Neural progenitor cell (in vitro differentiated cells): ENCODE results near the gene LMBR1L.

Experiments used
- EZH2 ChIP-seq: fragments of 200-600 bp; sonication (generic); IDR thresholded peaks from 2 replicates; pipeline ENCODE4 v1.6.1; 2017; ENCODE audit warnings: antibody characterized with exemption, mild to moderate bottlenecking, moderate library complexity
- EZH2phosphoT487 ChIP-seq: fragments of 200-600 bp; sonication (generic); IDR thresholded peaks from 2 replicates; pipeline ENCODE4 v1.6.1; 2017; ENCODE audit warnings: antibody characterized with exemption
- TF ChIP-seq, protein P1 (sequence below): fragments of 200-600 bp; sonication (generic); IDR thresholded peaks from 2 replicates; pipeline ENCODE4 v1.5.1; 2017; ENCODE audit warnings: antibody characterized with exemption, mild to moderate bottlenecking

DNA sequence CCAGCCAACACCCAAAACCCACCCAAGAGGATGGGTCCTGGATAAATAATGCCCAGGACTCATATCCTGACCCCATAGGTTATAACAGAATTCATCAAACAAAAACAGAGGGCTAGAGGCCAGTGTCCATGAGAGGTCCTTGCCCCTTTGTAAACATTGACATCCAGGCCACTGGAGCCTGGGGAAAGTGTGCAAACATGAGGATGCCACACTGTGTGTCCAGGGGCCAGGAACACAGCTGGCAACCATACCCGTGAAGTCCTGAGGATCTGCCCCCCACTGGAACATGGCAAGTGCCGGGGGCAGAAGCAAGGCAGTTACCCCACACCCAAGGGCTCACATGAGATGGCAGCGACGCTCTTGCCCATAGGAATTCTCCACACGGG is 45.9 kb downstream of the LMBR1L start:
- TF ChIP-seq, protein P1, sequence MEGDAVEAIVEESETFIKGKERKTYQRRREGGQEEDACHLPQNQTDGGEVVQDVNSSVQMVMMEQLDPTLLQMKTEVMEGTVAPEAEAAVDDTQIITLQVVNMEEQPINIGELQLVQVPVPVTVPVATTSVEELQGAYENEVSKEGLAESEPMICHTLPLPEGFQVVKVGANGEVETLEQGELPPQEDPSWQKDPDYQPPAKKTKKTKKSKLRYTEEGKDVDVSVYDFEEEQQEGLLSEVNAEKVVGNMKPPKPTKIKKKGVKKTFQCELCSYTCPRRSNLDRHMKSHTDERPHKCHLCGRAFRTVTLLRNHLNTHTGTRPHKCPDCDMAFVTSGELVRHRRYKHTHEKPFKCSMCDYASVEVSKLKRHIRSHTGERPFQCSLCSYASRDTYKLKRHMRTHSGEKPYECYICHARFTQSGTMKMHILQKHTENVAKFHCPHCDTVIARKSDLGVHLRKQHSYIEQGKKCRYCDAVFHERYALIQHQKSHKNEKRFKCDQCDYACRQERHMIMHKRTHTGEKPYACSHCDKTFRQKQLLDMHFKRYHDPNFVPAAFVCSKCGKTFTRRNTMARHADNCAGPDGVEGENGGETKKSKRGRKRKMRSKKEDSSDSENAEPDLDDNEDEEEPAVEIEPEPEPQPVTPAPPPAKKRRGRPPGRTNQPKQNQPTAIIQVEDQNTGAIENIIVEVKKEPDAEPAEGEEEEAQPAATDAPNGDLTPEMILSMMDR: no peak
- TF ChIP-seq EZH2: no peak
- no peak for TF ChIP-seq EZH2phosphoT487
